ENCODE results near the gene EFHC1.
"Not testable (repeated sequence)": the region's sequence is repeated elsewhere in the genome, so short reads cannot be mapped to it uniquely, and the experiment has no call there.

EFHC1 gene, protein sequence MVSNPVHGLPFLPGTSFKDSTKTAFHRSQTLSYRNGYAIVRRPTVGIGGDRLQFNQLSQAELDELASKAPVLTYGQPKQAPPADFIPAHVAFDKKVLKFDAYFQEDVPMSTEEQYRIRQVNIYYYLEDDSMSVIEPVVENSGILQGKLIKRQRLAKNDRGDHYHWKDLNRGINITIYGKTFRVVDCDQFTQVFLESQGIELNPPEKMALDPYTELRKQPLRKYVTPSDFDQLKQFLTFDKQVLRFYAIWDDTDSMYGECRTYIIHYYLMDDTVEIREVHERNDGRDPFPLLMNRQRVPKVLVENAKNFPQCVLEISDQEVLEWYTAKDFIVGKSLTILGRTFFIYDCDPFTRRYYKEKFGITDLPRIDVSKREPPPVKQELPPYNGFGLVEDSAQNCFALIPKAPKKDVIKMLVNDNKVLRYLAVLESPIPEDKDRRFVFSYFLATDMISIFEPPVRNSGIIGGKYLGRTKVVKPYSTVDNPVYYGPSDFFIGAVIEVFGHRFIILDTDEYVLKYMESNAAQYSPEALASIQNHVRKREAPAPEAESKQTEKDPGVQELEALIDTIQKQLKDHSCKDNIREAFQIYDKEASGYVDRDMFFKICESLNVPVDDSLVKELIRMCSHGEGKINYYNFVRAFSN

DNA sequence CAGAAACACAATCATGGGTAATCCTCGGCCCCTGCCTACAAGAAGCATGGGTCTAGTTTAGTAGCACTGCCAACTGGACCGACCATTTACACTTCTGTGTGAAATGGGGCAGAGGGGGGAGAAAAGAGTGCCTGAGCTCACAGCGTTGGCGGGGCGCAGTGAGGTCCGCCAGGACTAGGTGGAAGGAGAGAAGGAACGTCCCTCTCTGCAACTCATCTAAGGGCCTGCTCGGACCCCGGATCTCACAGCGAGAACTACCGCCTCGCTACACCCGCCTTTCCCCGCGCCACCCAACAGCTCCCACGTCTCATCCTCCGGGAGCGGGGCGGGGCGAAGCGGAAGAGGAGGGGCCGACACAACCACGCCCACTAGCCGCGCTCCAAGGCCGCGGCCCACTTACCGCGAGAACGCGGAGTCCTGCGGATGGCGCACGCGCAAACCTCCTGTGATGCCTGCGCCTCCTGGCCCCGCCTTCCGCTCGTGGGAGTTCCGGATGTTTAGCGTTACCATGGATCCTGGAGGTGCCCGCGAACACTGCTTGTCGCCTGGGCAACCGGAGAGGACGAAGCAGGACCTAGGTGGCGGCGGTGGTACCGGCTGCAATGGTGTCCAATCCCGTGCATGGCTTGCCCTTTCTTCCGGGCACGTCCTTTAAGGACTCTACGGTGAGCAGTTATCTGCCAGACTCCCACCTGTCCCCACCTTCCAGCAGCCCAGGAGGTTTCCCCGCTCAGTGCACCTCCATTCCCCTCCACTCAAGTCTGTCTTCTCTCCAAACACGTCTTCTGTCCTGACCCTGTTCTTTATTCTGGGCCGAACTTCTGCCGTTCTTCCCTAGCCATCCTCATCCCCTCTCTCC, at the start of gene EFHC1:
Gene EFHC1, plus strand, starts transcription at position 534 of the 859 bp plus-strand sequence. Its CDS starts 69 bp downstream, at position 603.
- peak; percentile 92 to 96 for DNase-seq (ENCODE audit: low read depth in 2 of 2, low spot score in 1 of 2)

DNA sequence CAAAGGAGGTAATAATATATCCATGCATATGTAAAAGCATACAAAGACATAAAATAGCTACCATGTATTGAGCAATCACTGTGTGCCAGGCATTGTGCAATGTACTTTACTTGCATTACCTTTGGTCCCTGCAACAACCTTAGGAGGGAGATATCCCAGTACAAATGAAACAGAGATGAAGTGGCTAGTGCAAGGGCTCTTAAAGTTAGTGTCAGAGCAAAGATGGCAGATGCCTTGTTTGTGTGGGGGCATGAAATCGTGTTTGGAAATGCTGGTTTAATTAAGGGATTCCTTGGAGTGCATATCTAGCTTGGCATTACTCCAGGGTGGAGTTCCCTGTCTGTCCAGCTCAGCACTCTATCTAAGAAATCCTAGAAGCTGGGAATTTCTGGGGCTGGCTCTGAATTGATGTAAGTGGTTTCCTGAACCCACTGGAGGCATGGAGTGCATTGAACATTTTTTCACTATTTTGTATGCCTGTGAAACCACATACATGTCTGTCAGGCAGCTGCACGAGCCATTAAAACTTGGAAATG, 48.4 kb upstream of the EFHC1 start:
- no peak for DNase-seq (ENCODE audit: low read depth in 2 of 2, low spot score in 1 of 2)

DNA sequence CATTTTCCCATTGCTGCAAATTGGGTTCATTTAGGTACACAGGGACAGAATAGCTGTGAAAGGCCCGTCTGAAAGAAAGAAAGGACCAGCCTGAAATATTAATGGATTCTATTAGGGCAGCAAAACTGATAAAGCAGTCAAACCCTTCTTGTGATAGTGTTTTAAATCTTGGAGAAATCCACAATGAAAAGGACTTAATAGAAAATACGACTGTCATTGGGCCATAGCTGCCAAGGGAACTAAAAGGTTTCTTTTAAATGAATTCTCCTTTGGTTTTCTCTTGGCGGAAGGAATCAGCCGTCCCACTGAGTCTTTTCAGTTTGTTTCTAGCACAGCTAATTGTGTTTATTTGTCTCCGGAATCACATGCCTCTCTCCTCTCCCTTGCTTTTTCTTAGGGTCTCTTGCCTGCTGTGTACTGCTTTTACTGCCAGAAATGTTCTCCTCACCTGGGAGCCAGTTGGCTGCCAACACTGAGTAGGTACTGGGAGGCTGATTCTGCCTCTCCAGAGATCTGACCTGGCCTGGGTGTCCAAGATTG, 46.9 kb upstream of the EFHC1 start:
- DNase-seq (ENCODE audit: low read depth in 2 of 2, low spot score in 1 of 2) = no peak

DNA sequence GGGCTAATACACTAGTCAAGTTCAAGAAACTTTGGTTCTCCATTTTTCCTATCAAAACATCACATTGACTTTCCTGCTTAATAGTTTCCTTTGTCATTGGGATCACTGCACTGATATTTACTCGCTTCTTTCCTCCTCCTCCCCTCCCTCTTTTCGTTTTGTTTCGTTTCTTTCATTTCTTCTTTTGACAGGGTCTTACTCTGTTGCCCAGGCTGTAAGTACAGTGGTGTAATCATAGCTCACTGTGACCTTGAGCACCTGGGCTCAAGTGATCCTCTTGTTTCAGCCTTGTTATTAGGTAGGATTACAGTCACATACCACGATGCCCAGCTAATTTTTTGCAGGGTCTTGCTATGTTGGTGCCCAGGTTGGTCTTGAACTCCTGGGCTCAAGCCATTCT, 45.9 kb upstream of the EFHC1 start:
- no peak for DNase-seq (ENCODE audit: low read depth in 2 of 2, low spot score in 1 of 2)

DNA sequence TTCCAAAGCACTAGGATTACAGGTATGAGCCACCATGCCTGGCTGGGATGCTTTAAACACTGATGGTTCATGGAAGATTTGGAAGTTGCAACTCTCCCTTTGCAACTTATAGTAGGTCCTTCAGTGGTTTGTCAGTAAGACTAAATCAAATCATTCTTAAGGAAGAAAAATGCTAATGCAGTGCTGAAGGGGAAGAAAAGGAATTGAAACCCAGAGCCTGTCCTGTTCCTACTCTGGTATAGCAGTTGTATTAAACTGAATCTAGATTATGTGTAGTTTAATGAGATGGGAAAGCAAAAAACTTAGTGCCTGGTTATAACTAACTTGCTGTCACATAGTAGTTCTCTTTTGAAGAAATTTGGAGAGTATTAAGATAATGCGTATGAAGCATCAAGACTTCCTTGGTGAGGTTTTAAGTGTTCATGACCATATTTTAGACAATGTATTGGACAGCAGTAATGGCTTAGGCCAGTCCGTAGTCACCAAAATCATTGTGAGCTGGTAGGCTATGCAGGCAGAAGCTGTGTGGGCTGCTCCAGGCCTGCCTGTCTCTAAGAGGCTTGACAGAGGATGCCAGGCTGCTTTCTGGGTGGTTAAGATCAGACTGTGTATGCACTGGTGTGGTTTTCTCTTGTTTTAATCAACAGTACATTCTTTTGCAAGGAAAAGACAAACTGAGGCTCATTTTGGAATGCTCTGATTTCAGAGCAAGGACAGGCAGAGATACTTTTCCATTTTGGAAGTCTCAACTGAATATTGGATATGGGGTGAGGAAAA, 44.2 kb upstream of the EFHC1 start:
- no peak for DNase-seq (ENCODE audit: low read depth in 2 of 2, low spot score in 1 of 2)

DNA sequence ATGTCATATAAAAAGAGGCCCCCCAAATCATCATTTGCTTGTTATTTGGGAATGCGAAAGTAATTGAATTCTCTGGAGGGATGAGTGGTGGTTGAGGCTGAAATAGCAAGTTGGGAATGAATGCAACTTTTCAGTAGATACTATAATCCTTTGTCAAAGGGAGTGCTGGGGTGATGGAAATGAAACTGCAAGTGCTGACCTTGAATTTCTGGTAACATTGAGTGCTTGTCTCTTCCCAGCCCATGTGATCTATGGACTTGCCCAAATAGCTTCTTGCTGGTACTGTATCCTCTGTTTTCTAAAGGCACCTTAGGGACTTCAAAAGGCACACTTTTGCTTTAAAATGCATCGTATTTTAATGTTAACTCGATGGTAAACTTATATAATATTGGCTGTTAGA, 43.4 kb upstream of the EFHC1 start:
- DNase-seq (ENCODE audit: low read depth in 2 of 2, low spot score in 1 of 2) = no peak

DNA sequence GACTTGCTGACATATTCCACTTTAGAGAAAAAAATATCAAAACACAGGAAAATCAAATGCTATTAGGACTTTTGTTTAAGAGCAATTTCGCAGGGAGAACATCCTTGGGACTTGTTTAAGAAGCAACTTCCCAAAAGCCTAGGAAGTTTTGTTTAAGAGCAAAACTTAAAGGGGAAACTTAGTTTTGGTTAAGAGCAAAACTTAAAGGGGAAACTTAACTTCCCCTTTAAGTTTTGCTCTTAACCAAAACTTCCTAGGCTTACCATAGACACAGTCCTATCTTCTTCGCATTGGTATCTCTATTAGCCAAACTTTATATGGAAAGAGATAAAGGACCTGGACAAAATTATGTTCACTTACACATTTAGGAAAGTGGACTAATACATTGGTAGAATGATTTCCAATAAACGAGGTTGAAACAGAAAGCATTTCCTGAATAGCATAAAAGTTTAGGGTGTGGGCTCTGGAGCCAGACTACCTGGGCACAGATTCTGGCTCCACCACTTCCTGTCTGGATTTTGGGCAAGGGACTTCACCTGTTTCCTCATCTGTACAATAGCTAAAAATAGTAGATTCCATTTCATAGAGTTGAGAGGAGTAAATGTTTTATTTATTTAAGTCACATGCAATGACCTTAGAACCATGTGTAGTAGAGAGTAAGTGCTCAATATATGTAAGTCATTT, 42.5 kb upstream of the EFHC1 start:
- DNase-seq (ENCODE audit: low read depth in 2 of 2, low spot score in 1 of 2) = no peak

DNA sequence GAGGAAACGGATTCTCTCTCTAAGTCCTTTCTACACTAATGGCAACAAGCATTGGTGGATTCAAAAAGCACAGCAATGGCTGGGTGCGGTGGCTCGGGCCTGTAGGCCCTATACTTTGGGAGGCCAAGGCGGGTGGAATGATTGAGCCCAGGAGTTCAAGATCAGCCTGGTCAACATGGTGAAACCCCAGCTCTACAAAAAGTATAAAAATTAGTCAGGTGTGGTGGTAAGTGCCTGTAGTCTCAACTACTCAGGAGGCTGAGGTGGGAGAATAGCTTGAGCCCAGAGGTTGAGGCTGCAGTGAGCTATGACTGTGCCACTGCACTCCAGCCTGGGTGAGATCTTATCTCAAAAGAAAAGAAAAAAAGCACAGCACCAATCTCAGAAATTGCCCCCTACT, 38.9 kb upstream of the EFHC1 start:
- DNase-seq (ENCODE audit: low read depth in 2 of 2, low spot score in 1 of 2) = no peak

DNA sequence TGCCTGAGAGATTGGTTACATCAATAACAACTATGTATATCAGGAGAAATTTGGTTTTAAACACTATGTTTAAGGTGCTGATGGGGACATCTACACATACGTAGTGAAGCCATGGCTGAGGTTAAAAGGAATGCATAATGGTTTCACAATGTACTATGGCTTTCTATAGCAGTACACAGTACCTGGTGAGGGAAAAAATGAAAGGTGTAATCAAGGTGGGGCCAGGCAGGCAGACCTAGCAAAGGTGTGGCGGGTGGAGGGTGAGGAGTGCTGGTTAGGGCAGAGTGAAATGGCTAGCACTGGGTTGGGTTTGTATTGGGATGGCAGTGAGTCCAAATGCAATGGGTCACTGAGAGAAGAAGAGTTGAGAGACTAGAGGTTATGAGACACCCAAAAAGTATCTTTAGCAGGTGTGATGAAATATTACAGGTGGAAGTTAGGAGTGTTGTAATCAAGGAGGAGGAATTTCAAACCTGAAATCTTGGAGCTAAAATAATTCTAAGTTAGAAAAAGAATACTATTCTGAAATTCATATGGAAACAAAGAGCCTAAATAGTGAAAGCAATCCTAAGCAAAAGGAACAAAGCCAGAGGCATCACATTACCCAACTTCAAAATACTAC, 35.9 kb upstream of the EFHC1 start:
- DNase-seq (ENCODE audit: low read depth in 2 of 2, low spot score in 1 of 2) = no peak

DNA sequence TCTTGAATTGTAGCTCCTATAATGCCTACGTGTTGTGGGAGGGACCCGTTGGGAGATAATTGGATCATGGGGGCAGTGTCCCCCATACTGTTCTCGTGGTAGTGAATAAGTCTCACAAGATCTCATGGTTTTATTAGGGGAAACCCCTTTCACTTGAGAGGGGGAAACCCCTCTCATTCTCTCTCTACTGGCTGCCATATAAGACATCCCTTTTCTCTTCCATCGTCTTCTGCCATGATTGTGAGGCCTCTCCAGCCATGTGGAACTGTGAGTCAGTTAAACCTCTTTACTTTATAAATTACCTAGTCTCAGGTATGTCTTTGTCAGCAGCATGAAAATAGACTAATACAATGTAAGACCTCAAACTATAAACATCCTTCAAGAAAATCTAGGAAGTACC, 35.1 kb upstream of the EFHC1 start:
- DNase-seq (ENCODE audit: low read depth in 2 of 2, low spot score in 1 of 2) = no peak

DNA sequence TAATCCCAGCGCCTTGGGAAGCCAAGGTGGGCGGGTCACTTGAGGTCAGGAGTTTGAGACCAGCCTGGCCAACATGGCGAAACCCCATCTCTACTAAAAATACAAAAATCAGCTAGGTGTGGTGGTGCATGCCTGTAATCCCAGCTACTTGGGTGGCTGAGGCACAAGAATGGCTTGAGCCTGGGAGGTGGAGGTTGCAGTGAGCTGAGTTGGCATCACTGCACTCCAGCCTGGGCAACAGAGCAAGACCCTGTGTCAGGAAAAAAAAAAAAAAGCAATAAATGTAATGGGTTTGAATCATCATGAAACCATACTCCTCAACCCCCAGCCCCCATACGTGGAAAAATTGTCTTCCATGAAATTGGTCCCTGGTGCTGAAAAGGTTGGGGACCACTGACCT, 32.0 kb upstream of the EFHC1 start:
- DNase-seq (ENCODE audit: low read depth in 2 of 2, low spot score in 1 of 2) = not testable (repeated sequence)

DNA sequence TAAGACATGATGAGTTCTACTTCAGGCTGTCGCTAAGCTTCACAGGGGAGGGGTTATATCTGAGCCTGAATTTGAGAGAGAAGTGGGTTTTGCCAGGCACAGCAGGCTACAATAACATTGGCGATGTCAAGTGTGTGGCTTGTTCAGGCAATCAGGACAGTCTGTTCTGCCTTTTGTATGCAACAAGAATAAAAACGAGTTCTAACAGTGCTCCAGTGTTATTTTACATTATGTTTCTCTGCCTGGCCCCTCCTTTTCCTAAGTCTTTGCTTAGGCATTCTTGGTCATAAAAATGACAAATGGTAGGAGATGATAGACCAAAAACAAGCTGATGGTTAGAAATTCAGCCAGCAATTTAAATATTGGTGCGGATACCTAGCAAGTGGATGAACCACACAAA, 31.4 kb upstream of the EFHC1 start:
- no peak for DNase-seq (ENCODE audit: low read depth in 2 of 2, low spot score in 1 of 2)

DNA sequence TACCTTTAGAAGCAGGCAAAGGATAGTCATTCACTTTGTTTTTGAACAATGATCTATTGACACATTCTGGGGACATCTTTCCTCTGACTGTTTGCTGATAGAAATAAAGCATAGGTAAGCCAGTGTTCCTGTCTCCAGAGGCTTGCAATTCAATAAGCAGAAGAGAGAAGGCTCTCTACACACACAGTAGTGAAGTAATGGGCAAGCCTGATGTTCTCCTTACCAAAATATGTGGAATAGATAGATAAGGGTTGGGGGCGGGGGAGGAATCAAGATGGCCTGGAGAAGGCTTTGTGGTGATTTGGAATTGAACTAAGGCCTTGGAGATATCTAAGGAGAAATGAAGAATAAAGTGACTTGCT, 30.9 kb upstream of the EFHC1 start:
- DNase-seq (ENCODE audit: low read depth in 2 of 2, low spot score in 1 of 2) = no peak

DNA sequence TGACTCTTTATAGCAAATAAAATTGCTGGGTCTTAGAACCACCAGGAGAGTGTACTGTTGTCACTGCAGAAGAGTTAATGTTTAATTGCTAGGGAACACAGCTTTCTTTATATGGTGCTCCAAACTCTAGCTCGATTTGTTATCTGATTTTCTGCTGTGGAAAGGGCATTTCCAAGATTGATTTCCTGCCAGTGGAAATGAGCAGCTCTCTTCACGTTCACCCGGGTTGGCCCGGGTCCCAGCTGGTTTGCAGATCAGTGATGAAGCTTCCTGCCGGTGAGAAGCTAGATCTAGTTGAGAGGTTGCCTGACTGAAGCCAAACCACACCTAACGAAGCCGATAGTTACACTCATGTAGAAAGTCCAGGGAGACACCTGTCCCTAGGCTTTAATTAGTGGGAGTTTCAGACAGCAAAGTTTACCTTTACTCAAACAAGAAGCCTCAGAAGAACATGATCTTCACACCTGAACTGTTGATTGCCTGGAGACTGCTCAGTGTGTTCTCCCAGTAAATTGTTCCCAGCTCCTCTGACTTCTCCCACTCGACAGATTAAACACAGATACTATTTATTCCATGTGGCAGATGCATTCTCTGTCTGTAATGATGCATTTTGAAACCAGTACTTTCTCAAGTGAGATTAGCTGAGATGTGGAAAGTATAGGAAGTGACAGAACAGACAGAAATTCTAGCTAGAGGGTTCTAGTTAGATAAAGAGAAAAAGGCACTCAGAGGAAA, 30.3 kb upstream of the EFHC1 start:
- DNase-seq (ENCODE audit: low read depth in 2 of 2, low spot score in 1 of 2) = peak in 1 of 2 donors; percentile 22

DNA sequence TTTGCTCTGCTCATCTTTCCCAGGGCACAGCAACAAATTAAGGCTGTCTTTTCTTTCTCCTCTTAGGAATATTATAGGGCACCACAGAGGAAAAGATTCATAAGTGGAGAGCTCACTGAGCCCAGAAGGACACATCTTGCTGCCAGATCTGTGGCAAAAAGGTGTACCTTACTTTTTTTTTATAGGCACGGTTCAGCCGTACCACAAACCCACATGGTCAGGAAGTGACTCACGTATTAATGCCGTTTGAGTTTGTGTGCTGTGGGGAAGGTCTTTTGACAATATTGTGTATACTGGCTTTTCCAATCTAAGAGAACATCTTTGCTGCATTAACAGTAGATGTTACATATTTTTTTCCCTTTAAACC, 29.8 kb upstream of the EFHC1 start:
- DNase-seq (ENCODE audit: low read depth in 2 of 2, low spot score in 1 of 2) = peak; percentile 27

DNA sequence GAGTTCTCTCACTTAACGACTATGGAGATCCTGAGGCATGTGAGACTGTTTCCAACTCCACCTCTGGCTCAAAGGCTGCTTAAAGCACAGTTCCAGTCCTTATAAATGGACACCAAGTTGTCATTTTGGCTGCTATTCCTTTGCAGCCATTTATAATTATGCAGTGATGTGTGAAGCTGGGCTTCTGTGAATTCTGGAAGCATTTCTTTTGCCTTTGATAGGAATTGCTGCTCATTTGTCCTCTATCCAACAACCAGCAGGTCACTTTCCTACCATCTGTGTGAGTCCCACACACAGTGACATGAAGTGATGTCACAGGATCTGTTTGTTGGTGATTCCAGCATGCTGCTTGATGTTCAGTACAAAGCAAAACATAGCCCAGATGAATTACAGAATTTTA, 28.5 kb upstream of the EFHC1 start:
- no peak for DNase-seq (ENCODE audit: low read depth in 2 of 2, low spot score in 1 of 2)

DNA sequence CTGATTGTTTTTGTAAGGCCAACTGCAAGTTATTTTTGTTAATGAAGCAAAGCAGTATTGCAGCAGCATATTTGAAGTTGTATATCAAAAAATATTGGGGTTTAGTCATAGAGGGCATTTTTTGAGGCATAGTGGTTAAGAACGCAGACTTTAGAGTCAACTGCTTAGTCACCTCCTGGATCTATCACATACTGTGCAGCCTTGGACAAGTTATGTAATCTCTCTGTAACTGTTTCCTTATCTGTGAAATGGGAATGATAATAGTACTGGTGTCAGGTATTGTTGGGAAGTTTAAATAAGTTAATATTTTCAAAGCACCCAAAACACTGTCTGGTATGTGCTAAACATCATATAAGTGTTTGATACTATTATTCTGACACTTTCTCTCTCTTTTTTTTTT, 27.2 kb upstream of the EFHC1 start:
- DNase-seq (ENCODE audit: low read depth in 2 of 2, low spot score in 1 of 2) = no peak

DNA sequence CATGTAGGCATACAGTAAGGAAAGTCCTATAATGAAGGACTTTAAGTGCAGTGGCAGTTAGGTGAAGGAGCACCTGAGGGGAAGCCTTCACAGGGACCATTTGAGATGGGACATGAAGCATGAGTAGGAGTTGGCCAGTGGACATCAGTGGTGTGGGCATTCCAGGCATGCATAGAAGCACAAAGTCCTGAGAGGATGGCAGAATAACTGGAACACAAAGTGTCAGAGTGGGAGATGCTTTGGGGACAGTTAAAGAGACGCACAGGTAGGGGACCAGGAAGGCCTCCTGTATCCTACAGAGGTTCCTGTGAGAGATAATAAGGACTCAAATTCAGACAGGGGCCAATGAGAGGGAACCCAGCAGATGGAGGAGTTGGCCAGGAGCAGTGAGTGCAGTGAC, 26.4 kb upstream of the EFHC1 start:
- DNase-seq (ENCODE audit: low read depth in 2 of 2, low spot score in 1 of 2) = no peak

DNA sequence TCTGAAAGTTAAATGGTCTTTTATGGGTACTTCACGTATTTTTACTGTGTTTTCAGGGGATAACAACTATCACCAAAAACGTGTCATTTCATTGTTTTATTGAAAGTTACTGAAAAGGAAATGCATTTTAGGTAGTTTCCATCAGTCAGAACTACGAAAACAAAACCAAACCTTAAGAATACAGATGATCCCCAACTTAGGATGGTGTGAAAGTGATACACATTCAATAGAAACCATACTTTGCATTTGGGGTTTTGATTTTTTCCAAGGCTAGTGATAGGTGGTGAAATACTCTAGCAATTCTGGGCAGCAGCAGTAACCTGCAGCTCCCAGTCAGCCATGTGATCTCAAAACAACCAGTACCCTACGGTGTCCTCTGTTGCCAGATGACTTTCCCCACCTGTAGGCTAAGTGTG, 25.9 kb upstream of the EFHC1 start:
- no peak for DNase-seq (ENCODE audit: low read depth in 2 of 2, low spot score in 1 of 2)

All from stimulated activated CD8-positive, alpha-beta memory T cell treated with anti-CD3 and anti-CD28 coated beads, Interleukin-4, amount 100 ng/mL, for 1 hour (primary cell).